H1 (cell line): ENCODE results near the gene CPD. TPM values are rescaled to one million over a fixed set of nuclear protein-coding genes. Genes with fewer than 3 reads are reported as not detected.

ENCODE experiments used
- CTCF ChIA-PET: fragments of 300-600 bp; sonication (Branson Sonifier 250); formaldehyde crosslinking; loops from one replicate; lab custom pipeline; 2021; ENCODE audit not compliant: partially characterized antibody; lab: Charles Lee
- POLR2A ChIA-PET: fragments of 300-600 bp; sonication (Branson Sonifier 250); formaldehyde crosslinking; loops from one replicate; lab custom pipeline; 2021; ENCODE audit warnings: inconsistent platforms; ENCODE audit not compliant: partially characterized antibody; lab: Charles Lee
- DNase-seq, 2 experiments: peaks; one replicate each; pipeline versions ENCODE4 v3.0.0 to v3.0.0-alpha.2; 2010 to 2022; ENCODE audit warnings: low spot score in 2 of 2, low read depth in 1 of 2, mixed read lengths in 1 of 2
- FAIRE-seq: peaks from 2 replicates; lab custom pipeline; 2011; peaks lifted over from hg19 to GRCh38; lab: Jason Lieb, UNC
- H2AFZ ChIP-seq: 2 replicates; pipeline ENCODE4 v1.8.1; 2012; ENCODE audit warnings: low read length, inconsistent platforms
- H2AK5ac ChIP-seq: 2 replicates; pipeline ENCODE4 v1.6.1; 2013; ENCODE audit warnings: low read depth, low read length
- H2BK120ac ChIP-seq: replicated peaks from 2 replicates; pipeline ENCODE3; 2013; ENCODE audit warnings: low read depth, low read length, inconsistent platforms
- H2BK12ac ChIP-seq: 2 replicates; pipeline ENCODE4 v1.6.1; 2013; ENCODE audit warnings: low read depth, low read length
- H2BK15ac ChIP-seq: 2 replicates; pipeline ENCODE4 v1.6.1; 2013; ENCODE audit warnings: low read length
- H2BK20ac ChIP-seq: 2 replicates; pipeline ENCODE4 v1.6.1; 2013; ENCODE audit warnings: low read length
- H2BK5ac ChIP-seq: 2 replicates; pipeline ENCODE4 v1.6.1; 2013; ENCODE audit warnings: low read depth, low read length
- H3K14ac ChIP-seq: 2 replicates; pipeline ENCODE4 v1.6.1; 2013; ENCODE audit warnings: inconsistent platforms; ENCODE audit not compliant: insufficient read length
- H3K18ac ChIP-seq: 2 replicates; pipeline ENCODE4 v1.6.1; 2013; ENCODE audit warnings: low read length; ENCODE audit errors: extremely low read depth
- H3K23ac ChIP-seq: 2 replicates; pipeline ENCODE4 v1.6.1; 2013; ENCODE audit warnings: inconsistent platforms; ENCODE audit not compliant: insufficient read length
- H3K23me2 ChIP-seq: 2 replicates; pipeline ENCODE4 v1.6.1; 2013; ENCODE audit warnings: low read depth, low read length
- H3K27ac ChIP-seq: 2 replicates; pipeline ENCODE4 v1.6.1; 2011; ENCODE audit warnings: low read depth, low read length, inconsistent platforms
- H3K27me3 ChIP-seq, 4 experiments: replicated peaks in 1 of 4; 1 replicate in 1 of 4; 2 replicates in 3 of 4; pipeline versions ENCODE4 v1.6.1 to v1.8.1; 2011 to 2013; ENCODE audit warnings: low read length in 3 of 4, mild to moderate bottlenecking in 3 of 4, inconsistent platforms in 2 of 4, mixed read lengths in 2 of 4, moderate library complexity in 1 of 4; ENCODE audit not compliant: control insufficient read depth in 3 of 4, insufficient read depth in 3 of 4; ENCODE audit errors: extremely low read depth in 1 of 4
- H3K36me3 ChIP-seq, 4 experiments: 2 replicates each; pipeline versions ENCODE4 v1.6.1 to v1.8.1; 2011 to 2013; ENCODE audit warnings: mild to moderate bottlenecking in 4 of 4, low read length in 3 of 4, moderate library complexity in 2 of 4, control low read depth in 1 of 4, inconsistent platforms in 1 of 4; ENCODE audit not compliant: insufficient read depth in 4 of 4, control insufficient read depth in 2 of 4
- H3K4ac ChIP-seq: replicated peaks from 2 replicates; pipeline ENCODE3; 2013; ENCODE audit warnings: low read length, low read depth, mixed read lengths, inconsistent platforms; ENCODE audit not compliant: insufficient read length
- H3K4me1 ChIP-seq, 4 experiments: replicated peaks in 1 of 4; 1 replicate in 1 of 4; 2 replicates in 3 of 4; pipeline versions ENCODE4 v1.6.1 to v1.8.1; 2011 to 2013; ENCODE audit warnings: low read length in 3 of 4, inconsistent platforms in 2 of 4, mixed read lengths in 1 of 4; ENCODE audit not compliant: insufficient read depth in 4 of 4, control insufficient read depth in 3 of 4
- H3K4me2 ChIP-seq, 2 experiments: 2 replicates each; pipeline versions ENCODE4 v1.6.1 to v1.8.1; 2011 to 2013; ENCODE audit warnings: low read depth in 2 of 2, low read length in 2 of 2, control low read depth in 1 of 2, inconsistent platforms in 1 of 2, mild to moderate bottlenecking in 1 of 2; ENCODE audit not compliant: insufficient read depth in 1 of 2
- H3K4me3 ChIP-seq, 4 experiments: fragments of 200-600, 300-600 bp in 1 of 4; sonication (generic), shearing (Covaris generic), sonication (Bioruptor Twin) in 1 of 4; 2 replicates each; pipeline versions ENCODE4 v1.5.1 to v1.8.1; 2011 to 2016; ENCODE audit warnings: low read length in 4 of 4, low read depth in 3 of 4, control low read depth in 2 of 4, inconsistent platforms in 2 of 4, mild to moderate bottlenecking in 2 of 4, mixed read lengths in 1 of 4, moderate library complexity in 1 of 4; ENCODE audit not compliant: insufficient read depth in 2 of 4; ENCODE audit errors: extremely low read depth in 1 of 4
- H3K56ac ChIP-seq: replicated peaks from 2 replicates; pipeline ENCODE3; 2013; ENCODE audit warnings: low read depth, mild to moderate bottlenecking, mixed read lengths, low read length, inconsistent platforms; ENCODE audit not compliant: insufficient read length
- H3K79me1 ChIP-seq: 2 replicates; pipeline ENCODE4 v1.6.1; 2013; ENCODE audit warnings: low read depth, low read length, control low read depth
- H3K79me2 ChIP-seq, 2 experiments: 2 replicates each; pipeline versions ENCODE4 v1.6.1 to v1.8.1; 2012 to 2013; ENCODE audit warnings: low read length in 2 of 2, mild to moderate bottlenecking in 2 of 2, inconsistent platforms in 1 of 2; ENCODE audit not compliant: insufficient read depth in 2 of 2, control insufficient read depth in 1 of 2
- H3K9ac ChIP-seq, 4 experiments: replicated peaks in 1 of 4; 1 replicate in 1 of 4; 2 replicates in 3 of 4; pipeline versions ENCODE4 v1.6.1 to v1.8.1; 2011 to 2013; ENCODE audit warnings: low read depth in 3 of 4, low read length in 3 of 4, control low read depth in 2 of 4, mild to moderate bottlenecking in 2 of 4, moderate library complexity in 2 of 4, inconsistent platforms in 1 of 4; ENCODE audit errors: extremely low read depth in 1 of 4
- H3K9me3 ChIP-seq, 2 experiments: 2 replicates each; pipeline versions ENCODE4 v1.6.1 to v1.8.1; 2012 to 2013; ENCODE audit warnings: mild to moderate bottlenecking in 2 of 2, moderate library complexity in 2 of 2, control low read depth in 1 of 2, inconsistent platforms in 1 of 2, low read depth in 1 of 2, low read length in 1 of 2, mixed read lengths in 1 of 2; ENCODE audit not compliant: insufficient read depth in 2 of 2
- H4K20me1 ChIP-seq, 2 experiments: replicated peaks in 1 of 2; 2 replicates each; pipeline versions ENCODE3 to v1.8.1; 2011 to 2013; ENCODE audit warnings: inconsistent platforms in 2 of 2, low read length in 2 of 2, mild to moderate bottlenecking in 1 of 2; ENCODE audit not compliant: insufficient read depth in 2 of 2, control insufficient read depth in 1 of 2
- H4K5ac ChIP-seq: 2 replicates; pipeline ENCODE4 v1.6.1; 2013; ENCODE audit warnings: low read length, low read depth, mixed read lengths, inconsistent platforms; ENCODE audit not compliant: insufficient read length
- H4K8ac ChIP-seq: 2 replicates; pipeline ENCODE4 v1.8.0; 2013; ENCODE audit warnings: mild to moderate bottlenecking, moderate library complexity, low read length, inconsistent platforms; ENCODE audit not compliant: insufficient read depth; ENCODE audit errors: extremely low read depth
- H4K91ac ChIP-seq: replicated peaks from 2 replicates; pipeline ENCODE3; 2013; ENCODE audit warnings: low read length, mixed read lengths, inconsistent platforms; ENCODE audit not compliant: insufficient read length
- BACH1 ChIP-seq: IDR thresholded peaks from 2 replicates; pipeline ENCODE4 v1.6.1; 2012; ENCODE audit warnings: low read length, improper control_type of control experiment
- CHD1 ChIP-seq: IDR thresholded peaks from 2 replicates; pipeline ENCODE4 v1.6.1; 2012; ENCODE audit warnings: low read depth, low read length, improper control_type of control experiment
- JUND ChIP-seq: IDR thresholded peaks from 2 replicates; pipeline ENCODE4 v1.6.1; 2011; ENCODE audit warnings: mild to moderate bottlenecking, improper control_type of control experiment, low read length
- MAFK ChIP-seq: IDR thresholded peaks from 2 replicates; pipeline ENCODE4 v1.6.1; 2012; ENCODE audit warnings: low read depth, mild to moderate bottlenecking, improper control_type of control experiment, low read length
- polyA plus RNA-seq, 7 experiments: library from polyadenylated mRNA; depleted of rRNA in 3 of 7; stranded (reverse) in 5 of 7; unstranded in 2 of 7; fragments of >200 nt in 5 of 7; fragments of 200-250 nt in 2 of 7; gene quantifications; 1 replicate in 5 of 7; 2 replicates in 1 of 7; 4 replicates in 1 of 7; pipeline versions ENCODE4 v1.2.1 to v1.2.3, GENCODE V29; 2011 to 2013; ENCODE audit warnings: missing spikeins in 2 of 7, mixed read lengths in 2 of 7
- total RNA-seq: library from RNA; stranded (reverse); fragmentation: NEBNext Ultra II Directional; extraction: Animal tissue kit (Norgen Biotek cat#: 25700); gene quantifications from 2 replicates; pipeline ENCODE4 v1.2.1, GENCODE V29; 2021

CPD gene
- total and polyA plus RNA-seq, 2 of the 8 experiments (the other 6 are each of a cell fraction or from before 2014, with no cell fraction given) = 8.6 to 46.2 TPM

GRCh38 chr17:30405161-30405560, 26.4 kb downstream of the CPD start:
- peak overlapping the region in 1 of 2 experiments; percentile 54; a peak in 1 of 4 replicates for H3K4me2 ChIP-seq
- no peak overlapping the region for H3K4ac ChIP-seq
- no peak overlapping the region for H3K56ac ChIP-seq
- no peak overlapping the region for H2BK120ac ChIP-seq
- no peak overlapping the region for H3K14ac ChIP-seq
- H4K5ac ChIP-seq = no peak overlapping the region
- no peak overlapping the region for H4K8ac ChIP-seq
- H2BK5ac ChIP-seq = no peak overlapping the region
- H3K4me3 ChIP-seq = peak overlapping the region in 1 of 4 experiments; percentile 47; a peak in 2 of 8 replicates
- H3K27ac ChIP-seq = no peak overlapping the region
- TF ChIP-seq BACH1 (peak; percentile 81), JUND (peak; percentile 43; the same call in 1 of the 2 replicates), MAFK (0 out of 2 replicates have a peak, but pooled peaks have one; percentile 46), CHD1 (no peak)
- H2BK15ac ChIP-seq = no peak overlapping the region
- H3K36me3 ChIP-seq = no peaks in the 10 kb centered on the region
- ChIA-PET POLR2A (interaction anchor here (0.5 to 1.3 kb wide), 4 partner anchors 15 to 281 kb away, joined by 3 to 5 read pairs (median 4); no protein-coding TSS in a partner anchor), CTCF (no interaction called here)
- FAIRE-seq (no peak), DNase-seq (no peak)
- no peak overlapping the region for H3K9ac ChIP-seq
- H2AK5ac ChIP-seq = no peak overlapping the region
- no peaks in the 10 kb centered on the region for H3K27me3 ChIP-seq
- H3K79me2 ChIP-seq = no peaks in the 10 kb centered on the region; a peak in 2 of 4 replicates
- no peaks in the 10 kb centered on the region for H4K20me1 ChIP-seq
- H3K9me3 ChIP-seq = no peaks in the 10 kb centered on the region
- no peak overlapping the region for H2BK20ac ChIP-seq
- no peak overlapping the region for H2BK12ac ChIP-seq
- H3K23ac ChIP-seq = no peak overlapping the region
- H3K79me1 ChIP-seq = no peaks in the 10 kb centered on the region
- H3K18ac ChIP-seq = no peak overlapping the region
- peaks cover 0 to 5% (median 0%) of the 10 kb centered on the region in 4 experiments; a peak in 3 of 7 replicates for H3K4me1 ChIP-seq
- no peaks in the 10 kb centered on the region for H3K23me2 ChIP-seq
- H2AFZ ChIP-seq = no peak overlapping the region
- no peak overlapping the region for H4K91ac ChIP-seq
